ENCODE results near the gene WIPF1. TPM values are rescaled to one million over a fixed set of nuclear protein-coding genes. Genes with fewer than 3 reads are reported as not detected.

Gene WIPF1
- polyA plus RNA-seq, 1 donor from 2014 or later, result 0.25 TPM

Small RNA genes within 50 kb of the gene (small RNA-seq; reads per million reads assigned to genes)
- 0 to 0.33 (median 0.16) reads per million in 3 experiments for gene RNU6-5P

Other genes starting within 250 kb of the WIPF1 start
- gene SCRN3, start 202.1 kb downstream of the WIPF1 start, polyA plus RNA-seq, result 56.7 and 57.1 TPM in 2 replicates
- 5.7 TPM in 2 replicates for gene GPR155, start 110.8 kb downstream of the WIPF1 start, polyA plus RNA-seq
- not detected in 2 replicates for gene CHRNA1, start 166.7 kb upstream of the WIPF1 start, polyA plus RNA-seq